Lower leg skin (tissue), 3 donors: ENCODE data around the gene ZNF512B.
"Not testable (repeated sequence)": the region's sequence is repeated elsewhere in the genome, so short reads cannot be mapped to it uniquely, and the experiment has no call there.

ENCODE experiments used
- CTCF ChIP-seq, 3 donors: fragments of 450-650 bp; IDR thresholded peaks; one replicate each; pipeline ENCODE4 v1.5.1; 2016; ENCODE audit warnings: antibody characterized with exemption in 3 of 3, mild to moderate bottlenecking in 3 of 3, moderate library complexity in 2 of 3
- POLR2A ChIP-seq, 2 donors: fragments of 450-650 bp; IDR thresholded peaks; one replicate each; pipeline ENCODE4 v1.6.1; 2016 to 2017; ENCODE audit warnings: antibody characterized with exemption in 2 of 2, mild to moderate bottlenecking in 1 of 2, moderate library complexity in 1 of 2

GRCh38 chr20:63960654-63961621 lies 8.8 kb downstream of the ZNF512B start:
- not testable (repeated sequence) for TF ChIP-seq CTCF, POLR2A (IDR thresholded peaks at IDR 0.05)
